Epidermal melanocyte (primary cell): ENCODE measurements around the gene CELSR1.

Experiments
- DNase-seq: peaks from one replicate; pipeline ENCODE4 v3.0.0; 2011; ENCODE audit warnings: low spot score; ENCODE audit not compliant: insufficient read length

The CELSR1 gene

DNA sequence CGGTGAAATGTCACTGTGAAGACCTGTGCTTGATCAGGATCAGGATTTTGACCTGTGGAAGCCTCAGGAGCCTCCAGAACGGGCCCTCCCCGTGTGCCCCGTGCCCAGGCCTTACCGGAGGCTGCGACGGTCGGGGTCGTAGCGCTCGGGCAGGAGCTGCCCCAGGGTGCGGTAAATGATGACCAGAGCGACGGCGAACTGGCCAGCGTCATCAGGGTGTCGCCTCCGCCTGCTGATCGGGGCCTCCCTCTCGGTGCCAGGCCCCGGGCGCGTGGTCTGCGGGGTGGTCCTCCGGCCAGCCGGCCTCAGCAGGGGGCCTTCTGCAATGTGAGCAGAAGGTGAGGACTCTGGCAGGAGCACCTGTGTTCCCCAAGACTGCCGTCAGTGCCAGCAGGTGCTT lies 155.7 kb downstream of the CELSR1 start:
- DNase-seq, result no peak

GRCh38 chr22:46381142-46381541 lies 156.3 kb downstream of the CELSR1 start:
- DNase-seq, result no peak

DNA sequence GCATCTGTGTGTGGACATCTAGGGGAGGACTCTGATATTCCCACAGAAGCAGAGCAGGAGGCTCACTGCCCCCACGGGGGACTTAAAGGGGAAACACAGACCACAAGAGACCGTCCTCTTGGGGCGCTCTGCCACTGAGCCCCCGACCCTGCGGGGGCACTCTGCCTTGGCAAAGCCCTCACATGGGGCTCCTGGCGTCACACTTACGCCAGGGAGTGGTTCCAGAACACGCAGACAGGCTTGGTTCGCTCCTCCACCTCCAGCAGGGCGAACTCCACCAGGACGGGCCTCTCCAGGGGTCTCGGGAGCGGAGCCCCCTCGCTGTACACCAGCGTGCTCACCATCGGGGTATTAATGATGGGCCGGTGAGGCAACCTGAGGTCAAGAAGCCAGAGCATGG lies 156.8 kb downstream of the CELSR1 start:
- no peak for DNase-seq

- no peak for DNase-seq
Measured at GRCh38 chr22:46380069-46380468, 157.4 kb downstream of the CELSR1 start.

DNA sequence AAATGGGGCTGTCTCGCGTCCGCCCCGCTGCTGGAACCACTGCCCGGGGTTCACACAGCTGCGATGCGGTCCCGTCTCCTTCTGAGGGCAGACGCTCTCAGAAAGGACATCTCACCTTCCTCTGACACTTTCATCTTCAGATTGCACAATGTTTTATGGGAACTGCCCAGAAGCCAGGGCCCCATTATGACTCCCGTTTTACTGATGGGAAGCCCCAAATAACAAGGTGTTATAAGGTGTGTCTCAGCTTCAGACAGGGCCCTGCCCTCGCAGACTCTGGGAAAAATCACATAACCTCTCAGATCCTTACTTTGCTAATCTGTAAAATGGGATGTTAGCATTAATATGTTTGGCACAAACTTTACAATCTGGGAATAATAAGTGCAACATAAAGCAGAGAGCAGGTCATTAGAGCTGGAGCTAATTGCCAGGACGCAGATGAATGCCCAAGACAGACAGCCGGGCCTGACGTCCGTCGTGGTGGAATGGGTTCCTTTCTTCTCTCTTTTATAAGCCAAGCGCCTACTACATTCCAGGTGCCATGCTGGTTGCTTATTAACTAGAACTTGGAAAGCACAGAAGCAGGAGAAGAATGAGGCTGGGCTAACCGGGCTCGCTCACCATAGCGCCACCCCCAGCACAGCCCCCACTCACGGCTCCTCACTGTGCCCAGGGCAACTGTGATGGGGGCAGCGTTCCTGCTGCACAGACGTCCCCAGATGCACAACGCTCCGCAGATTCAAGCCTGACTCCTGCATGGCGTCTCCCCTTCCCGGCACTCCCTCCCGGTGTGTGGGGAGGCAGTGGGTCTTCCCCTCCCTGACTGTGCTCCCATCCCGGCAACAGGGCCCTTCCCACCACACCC lies 158.1 kb downstream of the CELSR1 start:
- DNase-seq, result no peak

GRCh38 chr22:46378426-46379065 lies 158.9 kb downstream of the CELSR1 start:
- no peak for DNase-seq

- DNase-seq, result no peak
Measured at GRCh38 chr22:46377525-46378425, 159.6 kb downstream of the CELSR1 start.

DNA sequence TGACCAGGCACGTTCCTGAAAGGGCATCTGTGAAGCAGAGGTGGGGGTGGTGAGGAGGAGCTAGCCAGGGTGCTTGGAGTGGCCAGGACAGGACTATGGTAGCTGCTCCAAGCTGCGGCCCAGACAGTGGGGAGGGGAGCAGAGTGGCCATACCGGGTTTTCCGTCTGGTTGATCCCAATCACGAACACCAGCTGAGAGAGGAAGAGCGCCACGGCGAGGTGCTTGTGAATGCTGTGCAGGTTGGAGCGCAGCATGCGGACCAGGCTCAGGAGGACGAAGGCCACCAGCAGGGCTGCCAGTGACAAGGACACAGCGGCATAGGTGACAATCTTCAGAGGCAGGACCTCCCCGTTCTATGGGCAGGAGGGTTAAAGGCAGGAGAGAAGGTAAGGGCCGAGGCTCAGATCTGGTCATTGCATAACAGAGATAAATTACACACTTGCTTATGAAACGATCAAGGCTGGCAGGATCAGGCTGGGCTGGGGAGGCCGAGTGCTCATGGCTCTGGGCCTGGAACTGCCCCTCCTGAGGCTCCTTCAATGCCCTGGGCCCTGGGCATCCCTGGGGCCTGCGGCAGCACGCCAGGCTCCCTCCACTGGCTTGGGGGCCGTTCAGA lies 160.4 kb downstream of the CELSR1 start:
- no peak for DNase-seq

GRCh38 chr22:46376111-46376510 lies 161.3 kb downstream of the CELSR1 start:
- DNase-seq, result no peak

DNA sequence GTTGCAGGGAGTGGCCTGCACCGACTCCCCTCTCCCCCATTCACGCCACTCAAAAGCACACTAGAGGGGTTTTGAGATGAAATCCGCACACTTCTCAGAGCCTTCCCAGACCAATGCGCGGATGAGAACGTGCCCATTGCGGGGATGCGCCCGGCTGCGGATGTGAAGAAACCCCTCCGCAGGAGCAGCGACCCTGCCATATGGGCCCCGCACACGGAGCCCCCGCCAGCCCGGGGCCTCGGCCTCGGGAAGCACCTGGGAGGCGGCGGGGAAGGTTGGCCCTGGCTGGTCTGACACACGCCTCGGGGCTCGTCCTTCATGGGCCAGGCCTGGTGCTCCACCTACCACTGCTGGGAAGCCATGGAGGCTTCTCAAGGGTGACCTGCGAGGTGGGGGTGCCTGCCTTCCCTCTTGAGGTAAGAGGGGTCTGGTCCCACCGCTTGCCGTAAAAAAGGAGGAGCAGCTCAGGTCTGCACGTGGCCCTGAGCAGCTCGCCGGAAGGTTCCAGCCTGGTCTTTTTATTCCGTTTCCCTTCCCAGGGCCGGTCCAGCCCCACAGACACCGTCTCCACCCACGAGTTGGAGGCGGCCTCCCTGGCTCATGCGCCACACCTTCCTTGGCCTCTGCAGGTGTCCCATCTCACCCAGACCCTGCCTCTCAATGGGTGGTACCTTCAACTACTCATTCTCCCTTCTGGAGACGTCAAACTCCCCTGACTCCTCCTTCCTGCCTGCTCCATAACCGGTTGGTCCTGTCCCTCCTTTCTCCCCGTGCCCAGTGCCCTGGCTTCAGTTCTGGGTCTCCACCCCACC lies 162.6 kb downstream of the CELSR1 start:
- no peak for DNase-seq

DNA sequence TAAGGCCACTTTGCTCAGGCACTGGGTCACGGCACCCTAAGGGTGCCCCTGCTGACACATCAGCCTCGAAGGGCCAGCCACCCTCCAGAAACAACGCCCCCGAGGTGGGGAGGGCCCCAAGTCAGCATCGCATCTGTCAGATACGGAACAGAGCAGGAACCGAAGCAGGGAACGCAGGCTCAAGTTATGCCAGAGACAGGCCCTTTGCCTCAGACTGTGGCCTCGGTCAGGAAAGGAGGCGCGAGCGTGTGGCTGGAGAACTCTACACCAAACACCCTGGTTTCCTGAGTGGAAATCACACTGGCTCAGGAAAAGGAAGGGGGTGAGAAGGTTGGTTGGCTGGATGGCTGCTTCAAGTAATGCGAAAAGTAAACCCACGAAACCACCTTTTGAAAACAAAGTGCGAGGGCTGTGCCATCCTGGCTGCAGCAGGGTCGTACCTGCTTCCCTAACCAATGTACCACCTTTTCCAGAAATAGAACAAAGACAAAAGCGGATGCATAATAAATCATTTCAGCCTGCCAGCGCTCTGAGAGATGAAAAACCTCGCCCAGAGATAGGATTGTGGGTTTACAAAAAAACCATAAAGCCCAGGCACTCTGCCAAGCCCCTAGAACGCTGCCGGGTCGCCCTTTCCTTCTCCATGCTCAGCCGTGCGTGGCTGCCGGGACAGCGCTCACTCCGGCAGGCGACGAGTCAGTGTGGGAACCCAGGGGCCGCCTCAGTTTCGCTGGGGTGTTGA lies 163.3 kb downstream of the CELSR1 start:
- DNase-seq, result no peak

- DNase-seq, result no peak
Measured at GRCh38 chr22:46373159-46373558, 164.3 kb downstream of the CELSR1 start.

GRCh38 chr22:46372686-46373085 lies 164.7 kb downstream of the CELSR1 start:
- no peak for DNase-seq

DNA sequence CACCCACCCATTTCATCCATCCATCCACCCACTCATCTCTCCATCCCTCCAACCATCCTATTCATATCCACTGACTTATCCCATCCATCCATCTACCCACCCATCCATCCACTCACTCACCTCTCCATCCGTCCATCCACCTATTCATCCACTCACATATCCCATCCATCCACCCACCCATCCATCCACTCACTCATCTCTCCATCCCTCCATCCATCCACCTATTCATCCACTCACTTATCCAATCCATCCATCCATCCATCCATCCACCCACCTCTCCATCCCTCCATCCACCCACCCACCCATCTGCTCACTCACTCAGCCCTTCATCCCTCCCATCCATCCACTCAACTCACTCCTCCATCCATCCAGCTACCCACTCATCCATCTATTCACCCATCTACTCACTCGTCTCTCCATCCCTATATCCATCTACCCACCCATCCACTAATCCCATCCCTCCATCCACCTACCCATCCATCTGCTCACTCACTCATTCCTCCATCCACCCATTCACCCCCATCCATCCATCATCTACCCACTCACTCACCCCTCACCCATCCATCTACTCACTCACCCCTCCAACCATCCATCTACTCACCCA lies 165.7 kb downstream of the CELSR1 start:
- DNase-seq, result no peak

GRCh38 chr22:46370584-46371291 lies 166.7 kb downstream of the CELSR1 start:
- DNase-seq, result no peak

DNA sequence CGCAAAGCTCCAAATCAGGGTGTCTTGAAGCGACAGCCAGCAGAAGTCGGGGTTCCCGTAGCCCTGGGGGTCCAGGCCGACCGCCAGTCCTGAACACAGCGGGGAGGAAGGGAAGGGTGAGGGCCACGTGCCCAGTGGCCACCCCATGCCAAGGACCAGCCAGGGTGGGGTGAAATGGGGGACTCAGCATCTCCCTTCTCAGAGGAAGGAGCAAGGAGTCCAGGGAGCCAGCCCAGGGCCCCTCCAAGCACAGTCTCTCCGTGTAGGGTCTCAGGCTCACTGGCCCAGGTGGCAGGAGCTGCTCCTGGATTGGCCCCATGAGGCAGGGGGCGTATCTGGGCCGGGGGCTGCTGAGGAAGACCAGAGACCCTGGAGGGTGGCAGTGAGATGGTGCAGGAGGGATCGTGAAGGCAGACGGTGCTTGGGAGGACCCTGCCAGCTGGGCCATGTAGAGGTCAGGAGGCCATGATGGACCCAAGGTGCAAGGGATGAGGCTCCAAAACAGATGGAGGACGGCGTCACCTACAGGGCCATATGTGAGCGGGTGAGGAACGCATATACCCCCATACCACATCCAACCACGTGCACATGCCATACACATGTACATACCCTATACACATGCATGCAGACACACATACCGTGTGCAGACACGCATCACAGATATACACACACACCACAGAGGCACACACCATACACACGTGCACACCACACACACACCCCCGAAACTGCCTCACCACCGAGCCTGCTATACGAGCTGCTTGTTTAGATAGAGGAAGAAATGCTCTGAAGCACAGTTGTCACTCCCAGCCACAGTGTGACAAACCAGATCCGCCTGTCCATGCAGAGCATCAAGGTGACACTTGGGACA lies 167.5 kb downstream of the CELSR1 start:
- DNase-seq, result no peak

GRCh38 chr22:46368871-46369715 lies 168.3 kb downstream of the CELSR1 start:
- no peak for DNase-seq
